Measurements from ENCODE around the gene ZP4.
"Not testable (repeated sequence)": the region's sequence is repeated elsewhere in the genome, so short reads cannot be mapped to it uniquely, and the experiment has no call there.

The ZP4 gene

GRCh38 chr1:237858992-237859391, 31.7 kb downstream of the ZP4 start:
- in situ Hi-C loops (cut with MboI; ENCODE audit: low sequenced_read_pairs, unreplicated experiment): no loop called here
- no peak for DNase-seq (ENCODE audit: low spot score)
- TF ChIP-seq CTCF (IDR thresholded peaks at IDR 0.05; ENCODE audit: borderline replicate concordance, control extremely low read depth, extremely low read depth, insufficient read depth, missing control alignments): no peak

GRCh38 chr1:237857455-237857854, 33.3 kb downstream of the ZP4 start:
- TF ChIP-seq CTCF (IDR thresholded peaks at IDR 0.05; ENCODE audit: borderline replicate concordance, control extremely low read depth, extremely low read depth, insufficient read depth, missing control alignments): no peak
- DNase-seq (ENCODE audit: low spot score): no peak
- in situ Hi-C loops (cut with MboI; ENCODE audit: low sequenced_read_pairs, unreplicated experiment): no loop called here

- no peak for TF ChIP-seq CTCF (IDR thresholded peaks at IDR 0.05; ENCODE audit: borderline replicate concordance, control extremely low read depth, extremely low read depth, insufficient read depth, missing control alignments)
- no peak for DNase-seq (ENCODE audit: low spot score)
- in situ Hi-C loops (cut with MboI; ENCODE audit: low sequenced_read_pairs, unreplicated experiment): no loop called here
These were observed 38.4 kb downstream of the ZP4 start for GRCh38 chr1:237852342-237852741.

DNA sequence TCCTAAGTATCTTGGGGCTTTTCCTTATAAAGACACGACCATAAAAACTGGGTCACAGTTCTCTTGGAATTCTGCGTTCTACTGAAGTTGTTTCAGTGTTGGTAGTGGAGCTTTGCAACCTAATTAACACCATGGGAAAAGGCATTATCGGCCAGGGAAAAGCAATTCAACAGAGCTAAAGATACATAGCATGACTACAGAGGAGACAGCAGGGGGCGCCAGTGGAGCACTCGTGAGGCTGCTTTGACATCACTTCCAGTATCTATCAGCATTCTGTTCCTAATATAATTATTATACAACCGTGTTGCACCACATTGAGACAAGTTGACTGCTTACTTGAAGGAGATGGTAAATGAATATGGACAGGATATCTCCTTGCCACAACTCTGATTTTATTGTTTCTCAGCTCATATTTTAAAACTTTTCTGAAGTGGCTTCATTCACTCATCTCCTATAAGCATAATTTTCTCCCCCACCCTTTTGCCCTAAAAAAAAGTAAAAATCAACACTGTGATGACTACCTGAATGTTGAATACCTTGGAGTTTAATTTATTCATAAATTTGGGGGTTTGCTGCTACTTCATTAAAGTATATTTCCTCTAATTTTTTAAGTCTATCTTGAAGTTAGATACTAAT, 39.4 kb downstream of the ZP4 start:
- peak; percentile 31 for DNase-seq (ENCODE audit: low spot score)
- in situ Hi-C loops (cut with MboI; ENCODE audit: low sequenced_read_pairs, unreplicated experiment): no loop called here
- TF ChIP-seq CTCF (IDR thresholded peaks at IDR 0.05; ENCODE audit: borderline replicate concordance, control extremely low read depth, extremely low read depth, insufficient read depth, missing control alignments): peak; percentile 38

DNA sequence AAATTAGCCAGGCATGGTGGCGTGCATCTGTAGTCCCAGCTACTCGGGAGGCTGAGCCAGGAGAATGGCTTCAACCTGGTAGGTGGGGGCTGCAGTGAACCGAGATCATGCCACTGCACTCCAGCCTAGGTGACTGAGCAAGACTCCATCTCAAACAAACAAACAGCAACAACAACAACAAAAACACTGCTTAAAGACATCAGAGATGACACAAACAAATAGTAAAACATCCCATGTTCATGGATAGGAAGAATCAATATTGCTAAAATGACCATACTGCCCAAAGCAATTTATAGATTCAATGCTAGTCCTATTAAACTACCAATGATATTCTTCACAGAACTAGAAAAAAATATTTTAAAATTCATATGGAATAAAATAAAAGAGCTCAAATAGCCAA, 47.2 kb downstream of the ZP4 start:
- in situ Hi-C loops (cut with MboI; ENCODE audit: low sequenced_read_pairs, unreplicated experiment); DNase-seq (ENCODE audit: low spot score): not testable (repeated sequence)

DNA sequence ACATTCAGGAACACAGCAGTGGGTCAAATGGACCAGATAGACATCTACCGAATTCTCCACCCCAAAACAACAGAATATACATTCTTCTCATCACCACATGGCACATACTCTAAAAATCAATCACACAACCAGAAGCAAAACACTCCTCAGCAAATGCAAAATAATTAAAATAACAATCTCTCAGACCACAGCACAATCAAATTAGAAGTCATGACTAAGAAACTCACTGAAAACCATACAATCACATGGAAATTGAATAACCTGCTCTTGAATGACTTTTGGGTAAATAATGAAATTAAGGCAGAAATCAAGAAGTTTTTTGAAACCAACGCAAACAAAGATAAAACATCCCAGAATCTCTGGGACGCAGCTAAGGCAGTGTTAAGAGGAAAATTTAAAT, 49.2 kb downstream of the ZP4 start:
- no peak for TF ChIP-seq CTCF (IDR thresholded peaks at IDR 0.05; ENCODE audit: borderline replicate concordance, control extremely low read depth, extremely low read depth, insufficient read depth, missing control alignments)
- DNase-seq (ENCODE audit: low spot score): no peak
- in situ Hi-C loops (cut with MboI; ENCODE audit: low sequenced_read_pairs, unreplicated experiment): no loop called here

- TF ChIP-seq CTCF (IDR thresholded peaks at IDR 0.05; ENCODE audit: borderline replicate concordance, control extremely low read depth, extremely low read depth, insufficient read depth, missing control alignments): no peak
- in situ Hi-C loops (cut with MboI; ENCODE audit: low sequenced_read_pairs, unreplicated experiment): no loop called here
- DNase-seq (ENCODE audit: low spot score): no peak
These were observed 51.7 kb downstream of the ZP4 start for GRCh38 chr1:237838904-237839534.

Data from GM13976 (cell line).